GM12878 (cell line): ENCODE measurements around the gene RHOF. TPM values are rescaled to one million over a fixed set of nuclear protein-coding genes. Genes with fewer than 3 reads are reported as not detected.
A peak's percentile ranks its signal among the peaks of the same experiment; 100 is the strongest.

Experiments used
- ATF7 ChIP-seq: fragments of 450-650 bp; IDR thresholded peaks from 2 replicates; pipeline ENCODE4 v1.6.1; 2016; ENCODE audit warnings: low read depth, mild to moderate bottlenecking
- BACH1 ChIP-seq: fragments of 450-650 bp; IDR thresholded peaks from 2 replicates; pipeline ENCODE4 v1.6.1; 2017; ENCODE audit warnings: mild to moderate bottlenecking, borderline replicate concordance
- CBFB ChIP-seq: IDR thresholded peaks from 2 replicates; pipeline ENCODE4 v1.6.1; 2016; ENCODE audit warnings: antibody characterized with exemption, low read depth
- CREM ChIP-seq: IDR thresholded peaks from 2 replicates; pipeline ENCODE4 v1.6.1; 2014; ENCODE audit warnings: antibody characterized with exemption, low read depth
- NKRF ChIP-seq: fragments of 450-650 bp; conservative IDR thresholded peaks from 2 replicates; pipeline ENCODE4 v1.6.1; 2017; ENCODE audit warnings: mild to moderate bottlenecking, moderate library complexity
- PKNOX1 ChIP-seq: fragments of 450-650 bp; IDR thresholded peaks from 2 replicates; pipeline ENCODE4 v1.6.1; 2016; ENCODE audit warnings: mild to moderate bottlenecking
- POLR2A ChIP-seq: IDR thresholded peaks from 2 replicates; pipeline ENCODE4 v1.6.1; 2011; ENCODE audit warnings: low read depth, mild to moderate bottlenecking, low read length
- POLR2AphosphoS2 ChIP-seq: IDR thresholded peaks from 2 replicates; pipeline ENCODE4 v1.6.1; 2011; ENCODE audit warnings: low read depth, mild to moderate bottlenecking, low read length, improper control_type of control experiment, moderate library complexity
- POLR2AphosphoS5 ChIP-seq: IDR thresholded peaks from 2 replicates; pipeline ENCODE4 v1.6.1; 2011; ENCODE audit warnings: mild to moderate bottlenecking, low read length, inconsistent platforms
- SMAD1 ChIP-seq: fragments of 450-650 bp; IDR thresholded peaks from 2 replicates; pipeline ENCODE4 v1.6.1; 2018; ENCODE audit warnings: mild to moderate bottlenecking, low read depth; ENCODE audit not compliant: partially characterized antibody
- polyA plus RNA-seq, 11 experiments: library from polyadenylated mRNA; depleted of rRNA in 4 of 11; unstranded in 6 of 11; stranded (reverse) in 5 of 11; fragments of >200 nt; fragmentation: Nextera tagmentation in 4 of 11; fragmentation: Illumina TruSeq in 1 of 11; extraction: Ambion mirVana in 4 of 11; extraction: Trizol in 1 of 11; gene quantifications; 1 replicate in 1 of 11; 2 replicates in 10 of 11; pipeline versions ENCODE4 v1.2.1 to v1.2.3, GENCODE V29; 2011 to 2016; ENCODE audit warnings: inconsistent platforms in 2 of 11, missing spikeins in 2 of 11, low read depth in 1 of 11
- total RNA-seq, 4 experiments: library from RNA; depleted of rRNA in 3 of 4; stranded (reverse); fragments of >200 nt in 3 of 4; fragmentation: Illumina TruSeq in 1 of 4; extraction: Trizol in 1 of 4; gene quantifications; 2 replicates each; pipeline versions ENCODE4 v1.2.1 to v1.2.3, GENCODE V29; 2013 to 2021
- TF ChIP-seq, protein P1 (sequence below): fragments of 450-650 bp; IDR thresholded peaks from 2 replicates; pipeline ENCODE4 v1.6.1; 2016; ENCODE audit warnings: mild to moderate bottlenecking

The RHOF gene
- total and polyA plus RNA-seq, 10 of the 15 experiments (the other 5 are each of a cell fraction or from before 2014, with no cell fraction given): 6.1 to 78.7 (median 39.7) TPM

DNA sequence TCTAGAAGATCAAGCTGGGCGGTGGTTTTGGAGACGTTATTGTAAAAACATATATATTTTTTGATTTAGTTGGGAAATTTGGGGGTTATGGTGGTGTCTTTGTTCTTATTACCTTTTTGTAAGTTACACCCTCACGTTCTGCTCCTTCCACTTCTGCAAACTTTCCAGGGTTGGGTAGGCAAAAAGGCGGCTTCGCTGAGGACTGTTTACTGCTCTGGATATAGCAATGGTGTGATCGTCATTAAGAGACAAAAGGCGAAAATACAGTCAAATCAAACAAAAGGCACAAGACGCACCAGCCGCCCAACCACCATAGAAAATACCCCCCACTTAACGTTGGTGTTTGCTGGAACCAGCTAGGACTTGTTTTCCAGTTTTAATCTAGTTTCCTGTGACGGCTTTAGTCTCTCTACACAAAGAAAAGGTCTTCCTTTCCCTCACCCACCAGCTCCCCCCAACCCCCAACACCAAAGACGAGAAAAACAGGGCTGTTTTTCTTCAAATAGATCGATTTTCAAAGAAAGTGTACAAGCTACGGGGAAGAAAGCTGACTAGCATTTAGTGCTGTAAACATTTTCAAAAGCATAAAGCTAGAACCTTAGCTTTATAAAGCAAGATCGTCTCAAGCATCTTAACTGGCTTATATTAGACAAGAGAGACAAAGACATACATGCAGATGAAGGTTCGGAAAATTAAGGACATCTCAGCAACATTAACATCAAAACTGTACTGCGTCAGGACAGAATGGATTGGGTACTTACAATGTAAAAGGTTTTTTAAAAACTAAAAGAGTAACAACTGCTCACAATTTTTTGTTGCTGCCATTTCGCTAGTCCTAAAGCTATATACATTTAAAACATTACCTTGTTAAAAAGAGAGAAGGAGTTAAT, 8.4 kb upstream of the RHOF start (continued):
- TF ChIP-seq NKRF (peak; percentile 64), CBFB (peak; percentile 19; the same call in 1 of the 2 replicates), POLR2A (peak; percentile 49; the same call in 1 of the 2 replicates), POLR2AphosphoS2 (0 out of 2 replicates have a peak, but pooled peaks have one; percentile 68), SMAD1 (no peak), PKNOX1 (no peak), CREM (0 out of 2 replicates have a peak, but pooled peaks have one; percentile 3), BACH1 (0 out of 2 replicates have a peak, but pooled peaks have one; percentile 6), POLR2AphosphoS5 (peak; percentile 72), ATF7 (no peak)
- TF ChIP-seq, protein P1, sequence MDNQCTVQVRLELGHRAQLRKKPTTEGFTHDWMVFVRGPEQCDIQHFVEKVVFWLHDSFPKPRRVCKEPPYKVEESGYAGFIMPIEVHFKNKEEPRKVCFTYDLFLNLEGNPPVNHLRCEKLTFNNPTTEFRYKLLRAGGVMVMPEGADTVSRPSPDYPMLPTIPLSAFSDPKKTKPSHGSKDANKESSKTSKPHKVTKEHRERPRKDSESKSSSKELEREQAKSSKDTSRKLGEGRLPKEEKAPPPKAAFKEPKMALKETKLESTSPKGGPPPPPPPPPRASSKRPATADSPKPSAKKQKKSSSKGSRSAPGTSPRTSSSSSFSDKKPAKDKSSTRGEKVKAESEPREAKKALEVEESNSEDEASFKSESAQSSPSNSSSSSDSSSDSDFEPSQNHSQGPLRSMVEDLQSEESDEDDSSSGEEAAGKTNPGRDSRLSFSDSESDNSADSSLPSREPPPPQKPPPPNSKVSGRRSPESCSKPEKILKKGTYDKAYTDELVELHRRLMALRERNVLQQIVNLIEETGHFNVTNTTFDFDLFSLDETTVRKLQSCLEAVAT: peak; percentile 25; the same call in 1 of the 2 replicates
